ENCODE measurements around the gene CDS2.
A peak's percentile ranks its signal among the peaks of the same experiment; 100 is the strongest.

The CDS2 gene

DNA sequence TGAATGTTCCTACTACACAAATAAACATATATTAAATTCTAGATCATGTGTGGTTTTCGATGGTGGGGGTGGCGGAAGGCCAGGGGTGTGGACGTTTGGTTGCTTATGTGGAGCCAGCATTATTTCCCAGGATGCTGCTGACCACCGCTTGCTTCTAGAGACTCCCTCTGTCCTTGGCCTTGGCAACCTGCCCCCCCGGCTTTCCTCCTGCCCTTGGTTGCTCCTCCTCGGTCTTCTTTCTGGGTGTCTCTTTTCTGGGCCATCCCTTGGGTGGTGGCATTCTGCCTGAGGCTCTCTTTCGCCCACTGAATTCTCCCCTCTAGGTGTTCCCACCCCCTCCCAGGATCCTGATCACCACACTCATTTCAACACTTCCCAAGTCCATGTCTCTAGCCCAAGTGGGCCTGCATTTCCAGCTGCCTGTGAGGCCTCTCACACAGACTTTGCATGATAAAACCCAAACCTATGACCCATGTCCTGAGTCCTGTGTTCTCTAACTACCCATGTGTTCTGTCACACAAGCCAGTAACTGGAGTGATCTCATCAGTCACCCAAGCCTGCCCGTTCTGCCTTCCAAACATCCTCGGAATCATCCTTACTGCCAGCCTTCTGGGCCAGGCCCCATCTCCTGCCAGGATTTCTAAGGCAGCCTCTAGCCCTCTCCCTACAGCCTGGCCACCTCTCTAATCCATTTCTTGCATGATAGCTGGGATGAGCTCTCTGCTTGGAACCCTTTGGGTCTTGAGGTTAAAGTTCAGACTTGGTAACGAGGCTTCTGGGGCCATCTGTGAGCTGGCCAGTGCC lies 71.2 kb downstream of the CDS2 start:
- TF ChIP-seq, protein P1, sequence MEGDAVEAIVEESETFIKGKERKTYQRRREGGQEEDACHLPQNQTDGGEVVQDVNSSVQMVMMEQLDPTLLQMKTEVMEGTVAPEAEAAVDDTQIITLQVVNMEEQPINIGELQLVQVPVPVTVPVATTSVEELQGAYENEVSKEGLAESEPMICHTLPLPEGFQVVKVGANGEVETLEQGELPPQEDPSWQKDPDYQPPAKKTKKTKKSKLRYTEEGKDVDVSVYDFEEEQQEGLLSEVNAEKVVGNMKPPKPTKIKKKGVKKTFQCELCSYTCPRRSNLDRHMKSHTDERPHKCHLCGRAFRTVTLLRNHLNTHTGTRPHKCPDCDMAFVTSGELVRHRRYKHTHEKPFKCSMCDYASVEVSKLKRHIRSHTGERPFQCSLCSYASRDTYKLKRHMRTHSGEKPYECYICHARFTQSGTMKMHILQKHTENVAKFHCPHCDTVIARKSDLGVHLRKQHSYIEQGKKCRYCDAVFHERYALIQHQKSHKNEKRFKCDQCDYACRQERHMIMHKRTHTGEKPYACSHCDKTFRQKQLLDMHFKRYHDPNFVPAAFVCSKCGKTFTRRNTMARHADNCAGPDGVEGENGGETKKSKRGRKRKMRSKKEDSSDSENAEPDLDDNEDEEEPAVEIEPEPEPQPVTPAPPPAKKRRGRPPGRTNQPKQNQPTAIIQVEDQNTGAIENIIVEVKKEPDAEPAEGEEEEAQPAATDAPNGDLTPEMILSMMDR (IDR thresholded peaks at IDR 0.05; ENCODE audit: extremely low read depth, missing control alignments) = no peak
- no peak for DNase-seq (ENCODE audit: low spot score)

DNA sequence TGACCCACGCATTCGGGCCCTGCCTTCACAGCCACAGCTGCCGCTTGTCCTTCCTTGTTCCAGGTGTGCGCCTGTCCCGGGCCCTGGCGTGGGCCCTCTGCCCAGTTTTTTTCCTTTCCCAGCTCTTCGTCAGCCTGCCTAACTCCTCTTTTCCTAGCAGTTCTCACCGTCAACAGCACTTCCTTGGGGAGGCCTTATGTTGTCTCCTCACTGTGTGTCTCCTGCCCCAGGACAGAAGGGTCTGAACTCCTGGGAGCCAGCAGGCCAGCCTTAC lies 71.8 kb downstream of the CDS2 start:
- DNase-seq (ENCODE audit: low spot score) = no peak
- TF ChIP-seq, protein P1 (IDR thresholded peaks at IDR 0.05; ENCODE audit: extremely low read depth, missing control alignments) = no peak

DNA sequence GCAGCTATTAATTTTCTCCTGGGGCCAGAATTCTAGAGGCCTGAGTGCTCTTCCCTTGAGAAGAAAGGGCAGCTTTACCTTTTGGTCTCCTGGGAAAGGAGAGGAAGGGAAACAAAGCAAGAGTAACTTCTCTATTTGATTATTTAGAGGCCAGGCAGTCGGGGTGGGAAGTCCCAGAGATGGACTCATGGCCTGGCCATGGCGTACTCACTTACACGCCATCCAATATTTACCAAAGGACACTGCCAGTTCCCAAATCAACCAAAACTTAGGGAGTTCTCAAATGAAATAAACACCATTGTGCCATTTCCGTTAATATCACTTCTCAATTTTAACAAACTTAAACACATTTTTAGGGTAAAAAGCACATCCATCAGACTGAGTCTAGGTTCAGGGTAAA lies 76.6 kb downstream of the CDS2 start:
- TF ChIP-seq, protein P1 (IDR thresholded peaks at IDR 0.05; ENCODE audit: extremely low read depth, missing control alignments) = no peak
- no peak for DNase-seq (ENCODE audit: low spot score)

DNA sequence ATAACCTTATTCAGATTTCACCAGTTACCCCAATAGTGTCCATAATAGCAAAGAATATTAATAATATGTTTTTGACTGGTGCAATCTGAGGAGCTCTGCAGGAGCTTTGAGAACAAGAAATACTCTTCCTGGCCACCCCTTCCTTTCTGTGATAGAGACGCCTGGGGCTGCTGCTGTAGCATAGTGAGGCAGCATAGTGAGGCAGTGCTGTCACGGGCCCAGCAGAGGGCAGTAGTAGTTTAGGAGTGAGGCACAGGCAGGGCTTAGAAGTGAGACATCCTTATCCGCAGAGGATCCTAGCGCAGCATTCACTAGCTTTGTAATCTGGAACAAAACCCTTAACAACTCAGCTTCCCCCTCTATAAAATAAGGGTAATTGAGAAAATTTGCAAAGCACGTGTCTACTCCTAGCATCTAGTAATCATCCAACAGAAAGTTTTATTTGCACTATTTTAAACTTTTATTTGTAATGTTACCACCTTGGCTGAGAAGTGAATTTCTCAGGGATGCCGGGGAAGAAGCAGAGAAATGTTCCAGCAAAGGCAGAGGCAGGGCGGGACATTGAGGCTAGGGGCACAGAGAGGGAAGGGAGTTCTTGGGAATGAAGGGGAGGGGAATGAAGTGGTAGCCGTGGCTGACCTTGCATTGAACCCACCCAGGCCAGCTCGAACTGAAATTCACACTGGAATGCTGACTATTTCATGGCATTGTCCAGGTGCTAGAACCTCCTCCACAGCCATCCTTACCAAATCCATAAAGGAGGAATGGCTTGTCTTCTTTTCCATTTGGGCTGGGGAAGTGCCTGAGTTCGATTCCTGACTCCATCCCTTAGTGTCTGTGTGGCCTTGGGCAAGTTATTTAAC lies 78.8 kb downstream of the CDS2 start:
- DNase-seq (ENCODE audit: low spot score) = peak; percentile 79
- TF ChIP-seq, protein P1 (IDR thresholded peaks at IDR 0.05; ENCODE audit: extremely low read depth, missing control alignments) = peak; percentile 96

DNA sequence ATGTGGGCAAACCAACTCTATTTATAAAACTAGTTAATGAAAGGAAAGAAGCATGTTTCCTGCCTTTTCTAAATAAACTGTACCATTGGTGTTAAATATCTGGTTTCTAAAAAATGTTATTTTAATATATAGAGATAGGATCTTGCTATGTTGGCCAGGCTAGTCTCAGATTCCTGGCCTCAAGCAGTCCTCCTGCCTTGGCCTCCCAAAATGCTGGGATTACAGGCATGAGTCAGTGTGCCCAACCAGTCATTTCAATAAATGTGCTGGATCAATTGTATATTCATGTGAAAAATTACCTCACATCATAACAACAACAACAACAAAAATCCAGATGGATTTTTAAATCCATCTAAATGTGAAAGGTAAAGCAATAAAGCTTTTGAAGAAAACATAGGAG lies 80.3 kb downstream of the CDS2 start:
- TF ChIP-seq, protein P1 (IDR thresholded peaks at IDR 0.05; ENCODE audit: extremely low read depth, missing control alignments) = no peak
- no peak for DNase-seq (ENCODE audit: low spot score)

DNA sequence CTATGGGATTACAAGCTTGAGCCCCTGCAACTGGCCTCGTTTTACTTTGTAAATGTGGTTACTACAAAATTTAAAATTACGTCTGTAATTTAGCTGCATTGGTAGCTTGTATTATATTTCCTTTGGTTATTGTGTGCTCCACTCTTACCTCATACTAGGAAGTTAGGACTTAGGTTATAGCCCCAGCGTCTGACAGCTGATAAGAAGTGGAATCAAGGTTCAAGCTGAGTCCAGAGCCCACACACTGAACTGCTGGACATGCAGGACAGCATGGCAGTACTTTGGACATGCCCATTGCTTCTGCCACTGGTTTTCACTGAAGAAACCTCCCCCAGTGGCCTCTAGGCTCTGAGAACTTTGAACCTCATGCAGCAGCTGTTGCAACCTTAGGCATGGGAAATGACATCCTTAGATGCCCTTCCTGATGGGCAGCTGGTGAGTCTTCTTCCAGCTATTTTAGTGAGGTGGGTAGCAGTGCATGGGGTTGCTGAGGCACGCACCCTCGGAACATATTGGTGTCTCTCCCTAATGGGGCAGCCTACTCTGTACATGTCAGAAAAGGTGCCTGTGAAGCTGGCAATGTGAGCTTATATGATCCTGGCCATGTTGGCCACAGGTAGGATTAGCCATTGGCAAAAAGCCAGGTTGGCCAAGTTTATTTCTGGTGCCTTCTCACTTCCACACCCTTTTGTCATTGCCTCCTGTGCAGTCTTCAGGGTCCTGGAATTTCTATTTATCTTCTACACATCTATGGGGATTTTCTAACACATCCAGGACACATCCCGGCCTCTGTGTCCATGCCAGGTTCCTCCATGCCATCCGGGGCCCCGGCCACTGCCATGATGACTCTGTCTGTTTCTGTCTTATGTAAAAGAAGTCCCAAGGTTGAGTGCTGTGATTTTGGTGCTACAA lies 85.3 kb downstream of the CDS2 start:
- DNase-seq (ENCODE audit: low spot score) = no peak
- TF ChIP-seq, protein P1 (IDR thresholded peaks at IDR 0.05; ENCODE audit: extremely low read depth, missing control alignments) = no peak
